Measurements from ENCODE around the gene TRHDE.

TRHDE gene

DNA sequence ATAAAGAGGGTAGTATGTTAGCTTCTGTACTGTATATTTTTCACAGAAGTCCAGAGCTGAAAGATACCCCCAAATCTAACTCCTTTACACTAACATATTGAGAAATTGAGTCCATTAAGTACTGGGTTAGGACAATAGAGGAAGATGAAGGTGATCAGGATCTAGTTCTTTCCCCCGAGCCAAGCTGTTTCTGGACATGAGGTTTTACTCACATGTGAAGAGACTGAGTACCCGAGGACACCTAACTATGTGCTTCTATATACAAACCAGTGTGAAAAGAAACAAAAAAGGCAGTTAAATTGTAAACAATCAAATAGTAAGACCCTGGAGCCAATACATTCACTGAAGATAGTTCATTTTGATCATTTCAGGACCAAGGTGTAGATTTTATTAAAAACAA, 3.8 kb upstream of the TRHDE start:
- no peak for DNase-seq (ENCODE audit: low read depth)
- no peak overlapping the region for H3K4me3 ChIP-seq (ENCODE audit: low read length)
- TF ChIP-seq, protein P1, sequence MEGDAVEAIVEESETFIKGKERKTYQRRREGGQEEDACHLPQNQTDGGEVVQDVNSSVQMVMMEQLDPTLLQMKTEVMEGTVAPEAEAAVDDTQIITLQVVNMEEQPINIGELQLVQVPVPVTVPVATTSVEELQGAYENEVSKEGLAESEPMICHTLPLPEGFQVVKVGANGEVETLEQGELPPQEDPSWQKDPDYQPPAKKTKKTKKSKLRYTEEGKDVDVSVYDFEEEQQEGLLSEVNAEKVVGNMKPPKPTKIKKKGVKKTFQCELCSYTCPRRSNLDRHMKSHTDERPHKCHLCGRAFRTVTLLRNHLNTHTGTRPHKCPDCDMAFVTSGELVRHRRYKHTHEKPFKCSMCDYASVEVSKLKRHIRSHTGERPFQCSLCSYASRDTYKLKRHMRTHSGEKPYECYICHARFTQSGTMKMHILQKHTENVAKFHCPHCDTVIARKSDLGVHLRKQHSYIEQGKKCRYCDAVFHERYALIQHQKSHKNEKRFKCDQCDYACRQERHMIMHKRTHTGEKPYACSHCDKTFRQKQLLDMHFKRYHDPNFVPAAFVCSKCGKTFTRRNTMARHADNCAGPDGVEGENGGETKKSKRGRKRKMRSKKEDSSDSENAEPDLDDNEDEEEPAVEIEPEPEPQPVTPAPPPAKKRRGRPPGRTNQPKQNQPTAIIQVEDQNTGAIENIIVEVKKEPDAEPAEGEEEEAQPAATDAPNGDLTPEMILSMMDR (conservative IDR thresholded peaks at IDR 0.05; ENCODE audit: low read length), result no peak

DNA sequence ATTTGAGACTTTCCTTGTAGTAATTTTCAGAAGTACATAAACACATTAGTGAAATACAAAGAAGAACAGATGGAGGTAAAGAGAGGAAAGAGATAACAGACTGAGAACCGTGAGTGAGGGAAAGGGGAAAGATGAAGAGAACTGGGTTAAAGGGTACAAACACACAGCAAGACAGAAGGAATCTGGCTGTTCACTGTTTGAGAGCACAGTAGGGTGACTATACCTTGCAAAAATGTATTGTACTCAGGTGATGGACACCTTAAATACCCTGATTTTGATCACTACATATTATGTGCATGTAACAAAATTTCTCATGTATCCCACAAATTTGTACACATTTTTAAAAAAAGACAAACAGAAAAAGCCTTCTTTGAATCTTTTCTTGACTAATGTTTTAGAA, 2.7 kb upstream of the TRHDE start:
- no peak for DNase-seq (ENCODE audit: low read depth)
- H3K4me3 ChIP-seq (ENCODE audit: low read length), result peak overlapping the region; percentile 18
- TF ChIP-seq, protein P1 (conservative IDR thresholded peaks at IDR 0.05; ENCODE audit: low read length), result no peak

DNA sequence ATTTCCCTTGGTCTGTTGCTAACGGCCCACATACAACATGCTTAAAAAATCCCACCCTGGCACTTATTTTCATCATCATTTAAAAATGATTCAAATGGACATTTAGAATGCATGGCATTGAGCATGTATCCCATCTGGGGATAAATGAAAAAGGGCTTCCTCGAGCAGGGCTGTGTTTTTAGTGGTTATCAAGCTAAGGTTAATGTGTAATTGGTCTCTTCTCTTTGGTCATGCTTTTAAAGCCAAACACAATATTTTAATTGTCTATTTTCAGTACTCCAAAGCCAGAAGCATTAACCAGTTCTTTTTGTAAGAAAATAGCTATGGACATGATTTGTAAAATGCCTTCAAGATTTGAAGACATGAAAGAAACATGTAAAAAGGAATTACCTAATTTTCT, 1.9 kb upstream of the TRHDE start:
- DNase-seq (ENCODE audit: low read depth), result no peak
- TF ChIP-seq, protein P1 (conservative IDR thresholded peaks at IDR 0.05; ENCODE audit: low read length), result no peak
- H3K4me3 ChIP-seq (ENCODE audit: low read length), result peak overlapping the region; percentile 18

DNA sequence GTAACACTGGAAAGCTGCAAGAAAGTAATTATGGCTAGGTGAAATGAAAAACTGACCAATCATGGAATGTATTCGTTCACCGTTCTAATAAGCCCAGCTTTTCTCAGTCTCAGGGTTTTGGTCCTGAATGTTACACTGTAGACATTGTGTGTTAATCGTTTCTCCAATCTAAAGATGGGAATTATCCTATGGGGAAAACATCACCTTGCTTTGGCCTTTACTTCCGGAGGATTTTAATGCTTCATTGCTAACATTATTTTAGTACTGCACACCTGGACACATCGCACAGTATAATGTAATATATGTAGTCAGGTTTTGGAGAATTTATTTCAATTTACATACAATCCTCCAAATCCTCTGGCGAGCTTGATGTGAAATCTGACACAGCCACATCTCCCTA, 1.2 kb upstream of the TRHDE start:
- TF ChIP-seq, protein P1 (conservative IDR thresholded peaks at IDR 0.05; ENCODE audit: low read length), result no peak
- H3K4me3 ChIP-seq (ENCODE audit: low read length), result peak overlapping the region; percentile 71
- no peak for DNase-seq (ENCODE audit: low read depth)

DNA sequence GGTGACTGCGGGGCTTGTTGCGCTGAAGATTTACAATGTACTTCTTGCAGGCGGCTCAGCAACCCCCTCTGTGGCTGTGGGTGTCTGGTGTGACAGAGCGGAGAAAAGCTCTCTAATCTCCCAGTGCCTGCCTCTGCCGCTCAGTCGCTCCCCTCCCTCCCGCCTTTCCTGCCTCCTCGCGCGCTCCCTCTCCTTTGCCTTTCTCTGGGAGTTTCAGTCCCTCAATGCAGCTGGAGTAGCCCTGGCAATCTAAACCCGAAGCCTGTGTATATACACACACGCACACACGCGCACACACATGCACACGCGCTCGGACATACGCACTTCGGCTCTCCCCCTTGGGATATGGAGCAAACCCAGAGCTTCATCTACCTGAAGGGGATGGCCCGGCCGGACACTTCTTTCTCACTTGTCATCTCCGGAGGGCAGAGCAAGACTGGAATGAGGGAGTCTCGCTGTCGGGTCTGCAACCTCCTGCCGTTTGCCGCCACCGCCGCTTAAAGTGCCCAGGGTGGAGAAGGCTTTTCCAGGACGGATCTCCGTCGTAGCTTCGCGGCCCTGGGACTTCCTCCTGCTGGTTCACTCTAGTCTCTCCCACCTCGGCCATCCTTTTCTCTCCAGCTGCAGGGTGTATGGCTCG, 599 bp upstream of the TRHDE start:
- no peak for DNase-seq (ENCODE audit: low read depth)
- TF ChIP-seq, protein P1 (conservative IDR thresholded peaks at IDR 0.05; ENCODE audit: low read length), result peak; percentile 13; the same call in 1 of the 2 replicates
- peak overlapping the region; percentile 71 for H3K4me3 ChIP-seq (ENCODE audit: low read length)

DNA sequence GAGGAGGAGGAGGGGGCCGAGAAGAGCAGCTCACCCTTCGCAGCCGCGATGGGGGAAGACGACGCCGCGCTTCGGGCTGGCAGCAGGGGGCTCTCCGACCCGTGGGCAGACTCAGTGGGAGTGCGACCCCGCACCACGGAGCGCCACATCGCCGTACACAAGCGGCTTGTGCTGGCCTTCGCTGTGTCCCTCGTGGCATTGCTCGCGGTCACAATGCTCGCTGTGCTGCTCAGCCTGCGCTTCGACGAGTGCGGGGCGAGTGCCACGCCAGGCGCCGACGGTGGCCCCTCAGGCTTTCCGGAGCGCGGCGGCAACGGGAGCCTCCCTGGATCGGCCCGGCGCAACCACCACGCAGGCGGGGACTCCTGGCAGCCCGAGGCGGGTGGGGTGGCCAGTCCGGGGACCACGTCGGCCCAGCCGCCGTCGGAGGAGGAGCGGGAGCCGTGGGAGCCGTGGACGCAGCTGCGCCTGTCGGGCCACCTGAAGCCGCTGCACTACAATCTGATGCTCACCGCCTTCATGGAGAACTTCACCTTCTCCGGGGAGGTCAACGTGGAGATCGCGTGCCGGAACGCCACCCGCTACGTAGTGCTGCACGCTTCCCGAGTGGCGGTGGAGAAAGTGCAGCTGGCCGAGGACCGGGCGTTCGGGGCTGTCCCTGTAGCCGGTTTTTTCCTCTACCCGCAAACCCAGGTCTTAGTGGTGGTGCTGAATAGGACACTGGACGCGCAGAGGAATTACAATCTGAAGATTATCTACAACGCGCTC, 745 bp downstream of the TRHDE start:
- no peak for DNase-seq (ENCODE audit: low read depth)
- TF ChIP-seq, protein P1 (conservative IDR thresholded peaks at IDR 0.05; ENCODE audit: low read length), result no peak

DNA sequence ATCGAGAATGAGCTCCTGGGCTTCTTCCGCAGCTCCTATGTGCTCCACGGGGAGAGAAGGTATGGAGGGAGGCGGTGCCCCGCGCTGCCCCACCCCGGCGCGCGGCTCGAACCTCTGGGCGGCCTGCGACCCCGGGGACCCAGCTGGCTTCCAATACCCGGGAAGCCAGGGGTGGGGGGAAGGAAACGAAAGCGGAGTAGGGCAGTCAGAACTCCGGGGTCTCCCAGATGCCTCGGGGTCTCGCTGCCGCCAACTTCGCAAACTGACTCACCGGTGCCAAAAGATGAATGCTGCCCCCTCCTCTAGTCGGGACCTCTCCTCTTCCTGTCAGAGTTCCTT, 1.3 kb downstream of the TRHDE start:
- peak overlapping the region; percentile 71 for H3K4me3 ChIP-seq (ENCODE audit: low read length)
- TF ChIP-seq, protein P1 (conservative IDR thresholded peaks at IDR 0.05; ENCODE audit: low read length), result no peak
- DNase-seq (ENCODE audit: low read depth), result no peak

More for the DNA sequence above, 745 bp downstream of the TRHDE start:
- H3K4me3 ChIP-seq (ENCODE audit: low read length), result peak overlapping the region; percentile 71
